Measurements from ENCODE around the gene ZNF133.
A peak's percentile ranks its signal among the peaks of the same experiment; 100 is the strongest.
"Not testable (repeated sequence)": the region's sequence is repeated elsewhere in the genome, so short reads cannot be mapped to it uniquely, and the experiment has no call there.

The ZNF133 gene

DNA sequence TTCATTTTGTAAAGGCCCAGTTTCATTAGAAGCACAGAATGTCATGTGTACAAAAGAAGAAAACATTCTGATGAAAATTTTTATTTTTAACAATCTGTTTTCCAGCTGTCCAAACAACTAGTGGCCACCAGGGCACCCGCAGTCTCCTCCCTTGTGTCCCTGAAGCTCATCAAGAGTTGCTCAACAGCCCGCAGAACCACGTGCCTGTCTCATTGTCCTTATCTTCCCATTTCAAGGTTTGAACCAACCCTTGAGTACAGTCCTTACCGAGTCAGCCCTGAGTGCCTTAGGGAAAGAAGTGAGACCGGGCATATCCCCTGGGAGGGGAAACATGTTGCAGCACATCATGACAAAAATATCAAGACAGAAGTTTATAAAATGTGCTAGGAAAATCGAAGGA lies 15.9 kb upstream of the ZNF133 start:
- Histone ChIP-seq H3K9me3 (ENCODE audit: low read length) (no peaks in the 10 kb centered on the region), H2AFZ (ENCODE audit: low read length) (no peak overlapping the region), H3K79me2 (ENCODE audit: insufficient read depth, low read length) (no peaks in the 10 kb centered on the region), H3K36me3 (ENCODE audit: insufficient read depth, low read length) (no peaks in the 10 kb centered on the region), H4K20me1 (ENCODE audit: insufficient read depth, low read length) (no peaks in the 10 kb centered on the region), H3K4me2 (ENCODE audit: low read length) (no peak overlapping the region), H3K9me2 (ENCODE audit: low read depth, low read length) (no peaks in the 10 kb centered on the region), H3K27ac (ENCODE audit: low read depth, low read length, poor library complexity, severe bottlenecking) (no peak overlapping the region), H3K9ac (ENCODE audit: low read length) (no peak overlapping the region), H3K4me1 (ENCODE audit: insufficient read depth, low read length, severe bottlenecking) (no peaks in the 10 kb centered on the region), H3F3A (ENCODE audit: insufficient read depth, low read length) (no peaks in the 10 kb centered on the region), H3K27me3 (ENCODE audit: insufficient read depth, low read length) (no peaks in the 10 kb centered on the region), H3K4me3 (ENCODE audit: low read depth, low read length, poor library complexity, severe bottlenecking) (no peak overlapping the region)
- TF ChIP-seq, protein P1, sequence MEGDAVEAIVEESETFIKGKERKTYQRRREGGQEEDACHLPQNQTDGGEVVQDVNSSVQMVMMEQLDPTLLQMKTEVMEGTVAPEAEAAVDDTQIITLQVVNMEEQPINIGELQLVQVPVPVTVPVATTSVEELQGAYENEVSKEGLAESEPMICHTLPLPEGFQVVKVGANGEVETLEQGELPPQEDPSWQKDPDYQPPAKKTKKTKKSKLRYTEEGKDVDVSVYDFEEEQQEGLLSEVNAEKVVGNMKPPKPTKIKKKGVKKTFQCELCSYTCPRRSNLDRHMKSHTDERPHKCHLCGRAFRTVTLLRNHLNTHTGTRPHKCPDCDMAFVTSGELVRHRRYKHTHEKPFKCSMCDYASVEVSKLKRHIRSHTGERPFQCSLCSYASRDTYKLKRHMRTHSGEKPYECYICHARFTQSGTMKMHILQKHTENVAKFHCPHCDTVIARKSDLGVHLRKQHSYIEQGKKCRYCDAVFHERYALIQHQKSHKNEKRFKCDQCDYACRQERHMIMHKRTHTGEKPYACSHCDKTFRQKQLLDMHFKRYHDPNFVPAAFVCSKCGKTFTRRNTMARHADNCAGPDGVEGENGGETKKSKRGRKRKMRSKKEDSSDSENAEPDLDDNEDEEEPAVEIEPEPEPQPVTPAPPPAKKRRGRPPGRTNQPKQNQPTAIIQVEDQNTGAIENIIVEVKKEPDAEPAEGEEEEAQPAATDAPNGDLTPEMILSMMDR (IDR thresholded peaks at IDR 0.05; ENCODE audit: low read length): no peak
- TF ChIP-seq EZH2 (IDR thresholded peaks at IDR 0.05; ENCODE audit: borderline replicate concordance, low read length): no peak

DNA sequence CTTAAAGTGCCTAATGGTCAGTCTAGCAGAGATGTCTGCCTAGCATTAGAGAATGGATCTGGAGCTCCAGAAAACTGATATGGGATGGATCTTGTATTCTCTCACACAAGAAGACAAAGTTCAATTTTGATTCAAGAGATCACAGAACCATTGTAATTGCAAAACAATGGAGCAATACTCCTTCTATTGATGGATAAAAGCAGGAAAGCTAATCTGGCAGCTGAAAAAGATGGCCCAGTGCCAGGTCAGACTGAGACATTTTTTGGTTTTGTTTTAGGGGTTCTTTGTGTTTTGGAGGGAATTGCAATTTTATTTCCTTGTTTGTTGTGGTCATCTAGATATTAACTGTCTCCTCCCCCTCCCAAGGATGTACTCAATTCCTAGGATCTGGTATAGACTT lies 14.6 kb upstream of the ZNF133 start:
- Histone ChIP-seq H2AFZ (ENCODE audit: low read length) (no peak overlapping the region), H3K36me3 (ENCODE audit: insufficient read depth, low read length) (no peaks in the 10 kb centered on the region), H3K27ac (ENCODE audit: low read depth, low read length, poor library complexity, severe bottlenecking) (no peak overlapping the region), H3K4me3 (ENCODE audit: low read depth, low read length, poor library complexity, severe bottlenecking) (no peak overlapping the region), H3K79me2 (ENCODE audit: insufficient read depth, low read length) (no peaks in the 10 kb centered on the region), H3K27me3 (ENCODE audit: insufficient read depth, low read length) (no peaks in the 10 kb centered on the region), H3F3A (ENCODE audit: insufficient read depth, low read length) (no peaks in the 10 kb centered on the region), H3K4me2 (ENCODE audit: low read length) (no peak overlapping the region), H3K9me3 (ENCODE audit: low read length) (no peaks in the 10 kb centered on the region), H3K9ac (ENCODE audit: low read length) (no peak overlapping the region), H3K4me1 (ENCODE audit: insufficient read depth, low read length, severe bottlenecking) (no peaks in the 10 kb centered on the region), H3K9me2 (ENCODE audit: low read depth, low read length) (no peaks in the 10 kb centered on the region), H4K20me1 (ENCODE audit: insufficient read depth, low read length) (no peaks in the 10 kb centered on the region)
- TF ChIP-seq EZH2 (IDR thresholded peaks at IDR 0.05; ENCODE audit: borderline replicate concordance, low read length): no peak
- TF ChIP-seq, protein P1 (IDR thresholded peaks at IDR 0.05; ENCODE audit: low read length): no peak

DNA sequence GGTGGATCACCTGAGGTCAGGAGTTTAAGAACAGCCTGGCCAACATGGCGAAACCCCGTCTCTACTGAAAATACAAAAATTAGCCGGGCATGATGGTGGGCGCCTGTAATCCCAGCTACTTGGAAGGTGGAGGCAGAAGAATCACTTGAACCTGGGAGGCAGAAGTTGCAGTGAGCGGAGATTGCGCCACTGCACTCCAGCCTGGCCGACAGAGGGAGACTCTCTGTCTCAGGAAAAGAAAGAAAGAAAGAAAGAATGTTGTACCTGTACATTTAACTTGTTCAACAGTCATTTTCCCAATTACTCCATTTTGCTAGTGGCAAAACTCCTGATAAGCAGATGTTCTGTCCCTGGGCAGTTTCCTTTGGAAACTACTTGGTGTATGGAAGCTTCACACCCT lies 12.4 kb upstream of the ZNF133 start:
- not testable (repeated sequence) for H3K4me1 ChIP-seq (ENCODE audit: insufficient read depth, low read length, severe bottlenecking); H3K9me3 ChIP-seq (ENCODE audit: low read length); H3K36me3 ChIP-seq (ENCODE audit: insufficient read depth, low read length); H3K4me3 ChIP-seq (ENCODE audit: low read depth, low read length, poor library complexity, severe bottlenecking); H3F3A ChIP-seq (ENCODE audit: insufficient read depth, low read length); H3K79me2 ChIP-seq (ENCODE audit: insufficient read depth, low read length); H3K9ac ChIP-seq (ENCODE audit: low read length); H4K20me1 ChIP-seq (ENCODE audit: insufficient read depth, low read length); H3K27me3 ChIP-seq (ENCODE audit: insufficient read depth, low read length); H3K4me2 ChIP-seq (ENCODE audit: low read length); H3K9me2 ChIP-seq (ENCODE audit: low read depth, low read length); H2AFZ ChIP-seq (ENCODE audit: low read length); H3K27ac ChIP-seq (ENCODE audit: low read depth, low read length, poor library complexity, severe bottlenecking)

DNA sequence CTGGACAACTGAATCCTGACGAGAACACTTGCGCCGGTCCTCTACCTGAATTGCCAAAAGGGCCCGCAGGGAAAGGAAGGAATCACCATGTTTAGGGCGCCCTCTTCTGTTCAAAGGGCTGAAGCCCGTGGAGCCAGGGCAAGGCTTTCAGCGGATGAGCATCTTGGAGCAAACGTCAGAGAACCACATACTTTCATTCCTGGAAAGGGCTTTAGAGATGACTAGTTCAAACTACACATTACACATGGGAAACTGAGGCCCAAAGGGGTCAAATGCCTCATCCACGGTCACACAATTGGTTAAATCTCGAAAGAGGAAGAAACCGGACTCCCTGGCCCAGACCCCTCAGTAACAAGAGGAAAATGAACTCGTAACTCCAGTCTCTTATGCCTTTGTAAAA lies 11.5 kb upstream of the ZNF133 start:
- Histone ChIP-seq H2AFZ (ENCODE audit: low read length) (no peak overlapping the region), H3K4me2 (ENCODE audit: low read length) (peak overlapping the region; percentile 22; the same call in 1 of the 2 replicates), H3K4me1 (ENCODE audit: insufficient read depth, low read length, severe bottlenecking) (no peaks in the 10 kb centered on the region), H3K9me2 (ENCODE audit: low read depth, low read length) (no peaks in the 10 kb centered on the region), H3K36me3 (ENCODE audit: insufficient read depth, low read length) (no peaks in the 10 kb centered on the region), H3K79me2 (ENCODE audit: insufficient read depth, low read length) (no peaks in the 10 kb centered on the region), H3K27me3 (ENCODE audit: insufficient read depth, low read length) (no peaks in the 10 kb centered on the region), H3K4me3 (ENCODE audit: low read depth, low read length, poor library complexity, severe bottlenecking) (no peak overlapping the region), H3F3A (ENCODE audit: insufficient read depth, low read length) (no peaks in the 10 kb centered on the region), H3K9me3 (ENCODE audit: low read length) (no peaks in the 10 kb centered on the region), H3K27ac (ENCODE audit: low read depth, low read length, poor library complexity, severe bottlenecking) (no peak overlapping the region), H3K9ac (ENCODE audit: low read length) (no peak overlapping the region), H4K20me1 (ENCODE audit: insufficient read depth, low read length) (no peaks in the 10 kb centered on the region)
- TF ChIP-seq, protein P1 (IDR thresholded peaks at IDR 0.05; ENCODE audit: low read length): peak; percentile 93
- TF ChIP-seq EZH2 (IDR thresholded peaks at IDR 0.05; ENCODE audit: borderline replicate concordance, low read length): no peak

Data from OCI-LY1 (cell line).